WTC11 (cell line): ENCODE results near the gene UBE2E1. TPM values are rescaled to one million over a fixed set of nuclear protein-coding genes. Genes with fewer than 3 reads are reported as not detected.

Experiments
- ATAC-seq: fragments of 200-7000 bp; cut with Tn5 transposase; 2 replicates; pipeline ENCODE4 v1.10.0; 2021; ENCODE audit warnings: mild to moderate bottlenecking, moderate library complexity
- CTCF ChIA-PET: fragments of 300-600 bp; sonication (Branson Sonifier 250); formaldehyde crosslinking; loops from one replicate; lab custom pipeline; 2021; ENCODE audit warnings: antibody characterized with exemption; lab: Charles Lee
- POLR2A ChIA-PET: fragments of 350-600 bp; sonication (Branson Sonifier 250); formaldehyde crosslinking; loops from one replicate; lab custom pipeline; 2021; ENCODE audit warnings: antibody characterized with exemption; lab: Charles Lee
- DNase-seq: peaks from one replicate; pipeline ENCODE4 v3.0.0; 2021; ENCODE audit warnings: low spot score
- H3K27ac Mint-ChIP-seq: 2 replicates; pipeline ENCODE4 v1.8.0; 2021; ENCODE audit warnings: mixed read lengths
- H3K27me3 Mint-ChIP-seq: 2 replicates; pipeline ENCODE4 v1.8.0; 2021; ENCODE audit warnings: low read depth, mild to moderate bottlenecking, moderate library complexity, mixed read lengths
- H3K36me3 Mint-ChIP-seq: 2 replicates; pipeline ENCODE4 v1.8.0; 2021; ENCODE audit warnings: mixed read lengths
- H3K4me1 Mint-ChIP-seq: 2 replicates; pipeline ENCODE4 v1.8.0; 2022; ENCODE audit warnings: mixed read lengths
- H3K4me3 Mint-ChIP-seq: 2 replicates; pipeline ENCODE4 v1.8.0; 2021; ENCODE audit warnings: mild to moderate bottlenecking, moderate library complexity, mixed read lengths
- H3K9me3 Mint-ChIP-seq: 2 replicates; pipeline ENCODE4 v1.8.0; 2021; ENCODE audit warnings: mixed read lengths
- CREB1 ChIP-seq: sonication (generic); formaldehyde crosslinking; IDR thresholded peaks from 2 replicates; pipeline ENCODE4 v1.8.0; 2023; ENCODE audit warnings: mild to moderate bottlenecking, missing genetic modification reagents
- CTCF ChIP-seq: fragments of 200-600 bp; IDR thresholded peaks from 2 replicates; pipeline ENCODE4 v1.8.0; 2022; ENCODE audit warnings: antibody characterized with exemption
- FOXP1 ChIP-seq: sonication (generic); formaldehyde crosslinking; IDR thresholded peaks from 2 replicates; pipeline ENCODE4 v1.8.0; 2022; ENCODE audit warnings: missing genetic modification reagents, mild to moderate bottlenecking, moderate library complexity, borderline replicate concordance
- JUN ChIP-seq: sonication (generic); formaldehyde crosslinking; IDR thresholded peaks from 2 replicates; pipeline ENCODE4 v1.8.0; 2023; ENCODE audit warnings: mild to moderate bottlenecking, missing genetic modification reagents
- MLX ChIP-seq: sonication (generic); formaldehyde crosslinking; IDR thresholded peaks from 2 replicates; pipeline ENCODE4 v1.8.1; 2023; ENCODE audit warnings: mild to moderate bottlenecking, missing genetic modification reagents, moderate library complexity
- NFYB ChIP-seq: sonication (generic); formaldehyde crosslinking; conservative IDR thresholded peaks from 2 replicates; pipeline ENCODE4 v1.8.0; 2022; ENCODE audit warnings: low read depth, missing genetic modification reagents
- PREB ChIP-seq: sonication (generic); formaldehyde crosslinking; IDR thresholded peaks from 2 replicates; pipeline ENCODE4 v1.8.1; 2022; ENCODE audit warnings: mild to moderate bottlenecking, missing genetic modification reagents, moderate library complexity, borderline replicate concordance
- TP53 ChIP-seq: sonication (generic); formaldehyde crosslinking; IDR thresholded peaks from 2 replicates; pipeline ENCODE4 v1.8.1; 2023; ENCODE audit warnings: mild to moderate bottlenecking, missing genetic modification reagents
- ZNF281 ChIP-seq: sonication (generic); formaldehyde crosslinking; IDR thresholded peaks from 2 replicates; pipeline ENCODE4 v1.8.0; 2023; ENCODE audit warnings: mild to moderate bottlenecking, missing genetic modification reagents
- ZNF317 ChIP-seq: sonication (generic); formaldehyde crosslinking; IDR thresholded peaks from 2 replicates; pipeline ENCODE4 v1.8.1; 2023; ENCODE audit warnings: low read depth, mild to moderate bottlenecking, moderate library complexity, missing genetic modification reagents, borderline replicate concordance
- ZSCAN18 ChIP-seq: fragments of 250-450 bp; sonication (Bioruptor Pico); IDR thresholded peaks from 2 replicates; pipeline ENCODE4 v2.1.2; 2022; ENCODE audit warnings: mild to moderate bottlenecking, moderate library complexity
- total RNA-seq: library from RNA; stranded (reverse); gene quantifications from 3 replicates; pipeline ENCODE4 v1.2.3, GENCODE V29; 2021
- TF ChIP-seq, protein P1 (sequence below): sonication (generic); formaldehyde crosslinking; IDR thresholded peaks from 2 replicates; pipeline ENCODE4 v1.8.1; 2023; ENCODE audit warnings: mild to moderate bottlenecking, missing genetic modification reagents, moderate library complexity
- TF ChIP-seq, protein P2 (sequence below): sonication (generic); formaldehyde crosslinking; IDR thresholded peaks from 2 replicates; pipeline ENCODE4 v1.8.1; 2022; ENCODE audit warnings: low read depth, missing genetic modification reagents, borderline replicate concordance

The UBE2E1 gene
- total RNA-seq, 1 experiment from 2014 or later, result 121 TPM

GRCh38 chr3:23764407-23764806 is 41.3 kb upstream of the UBE2E1 start:
- CTCF ChIA-PET, result no interaction called here
- DNase-seq (no peak), ATAC-seq (no peak)
- peaks cover 44% of the 10 kb centered on the region for H3K4me1 Mint-ChIP-seq
- POLR2A ChIA-PET, result interaction anchor here (0.7 kb wide), 1 partner anchor 159 kb away, joined by 3 read pairs; no protein-coding TSS in a partner anchor
- H3K27ac Mint-ChIP-seq, result no peak overlapping the region
- H3K36me3 Mint-ChIP-seq, result no peaks in the 10 kb centered on the region
- H3K4me3 Mint-ChIP-seq, result no peak overlapping the region
- no peaks in the 10 kb centered on the region for H3K27me3 Mint-ChIP-seq
- TF ChIP-seq TP53 (CRISPR knock-in tag), result no peak
- no peak for TF ChIP-seq ZSCAN18
- TF ChIP-seq NFYB, result no peak
- TF ChIP-seq PREB (CRISPR knock-in tag), result no peak
- no peak for TF ChIP-seq ZNF317 (CRISPR knock-in tag)
- TF ChIP-seq, protein P1, sequence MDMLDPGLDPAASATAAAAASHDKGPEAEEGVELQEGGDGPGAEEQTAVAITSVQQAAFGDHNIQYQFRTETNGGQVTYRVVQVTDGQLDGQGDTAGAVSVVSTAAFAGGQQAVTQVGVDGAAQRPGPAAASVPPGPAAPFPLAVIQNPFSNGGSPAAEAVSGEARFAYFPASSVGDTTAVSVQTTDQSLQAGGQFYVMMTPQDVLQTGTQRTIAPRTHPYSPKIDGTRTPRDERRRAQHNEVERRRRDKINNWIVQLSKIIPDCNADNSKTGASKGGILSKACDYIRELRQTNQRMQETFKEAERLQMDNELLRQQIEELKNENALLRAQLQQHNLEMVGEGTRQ, result no peak
- H3K9me3 Mint-ChIP-seq, result no peaks in the 10 kb centered on the region

GRCh38 chr3:23767546-23767945 is 38.2 kb upstream of the UBE2E1 start:
- Mint-ChIP-seq H3K9me3 (no peaks in the 10 kb centered on the region), H3K4me3 (no peak overlapping the region), H3K27ac (no peak overlapping the region), H3K27me3 (no peaks in the 10 kb centered on the region), H3K4me1 (peaks cover 15% of the 10 kb centered on the region), H3K36me3 (no peaks in the 10 kb centered on the region)
- TF ChIP-seq FOXP1 (CRISPR knock-in tag) (no peak), CTCF (no peak), JUN (no peak), MLX (CRISPR knock-in tag) (no peak), CREB1 (no peak), ZNF281 (CRISPR knock-in tag) (no peak)
- TF ChIP-seq, protein P2, sequence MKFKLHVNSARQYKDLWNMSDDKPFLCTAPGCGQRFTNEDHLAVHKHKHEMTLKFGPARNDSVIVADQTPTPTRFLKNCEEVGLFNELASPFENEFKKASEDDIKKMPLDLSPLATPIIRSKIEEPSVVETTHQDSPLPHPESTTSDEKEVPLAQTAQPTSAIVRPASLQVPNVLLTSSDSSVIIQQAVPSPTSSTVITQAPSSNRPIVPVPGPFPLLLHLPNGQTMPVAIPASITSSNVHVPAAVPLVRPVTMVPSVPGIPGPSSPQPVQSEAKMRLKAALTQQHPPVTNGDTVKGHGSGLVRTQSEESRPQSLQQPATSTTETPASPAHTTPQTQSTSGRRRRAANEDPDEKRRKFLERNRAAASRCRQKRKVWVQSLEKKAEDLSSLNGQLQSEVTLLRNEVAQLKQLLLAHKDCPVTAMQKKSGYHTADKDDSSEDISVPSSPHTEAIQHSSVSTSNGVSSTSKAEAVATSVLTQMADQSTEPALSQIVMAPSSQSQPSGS (CRISPR knock-in tag), result no peak
- ChIA-PET POLR2A (no interaction called here), CTCF (no interaction called here)
- ATAC-seq (no peak), DNase-seq (no peak)
